Smooth muscle cell (in vitro differentiated cells): Measurements from ENCODE around the gene MEF2C. TPM values are rescaled to one million over a fixed set of nuclear protein-coding genes. Genes with fewer than 3 reads are reported as not detected.

Experiments used
- DNase-seq: peaks from one replicate; lab custom pipeline; 2025; ENCODE audit not compliant: unreplicated experiment; lab: John Stamatoyannopoulos, UW
- H2AFZ ChIP-seq: fragments of 200-600 bp; sonication (generic); 2 replicates; pipeline ENCODE4 v1.6.0; 2016; ENCODE audit warnings: antibody characterized with exemption, low read depth, mild to moderate bottlenecking
- H3F3A ChIP-seq: fragments of 200-600 bp; sonication (generic); 2 replicates; pipeline ENCODE4 v1.6.0; 2017; ENCODE audit warnings: antibody characterized with exemption, low read depth
- H3K27ac ChIP-seq: fragments of 200-600 bp; sonication (generic); 2 replicates; pipeline ENCODE4 v1.5.1; 2016; ENCODE audit warnings: low read depth, mild to moderate bottlenecking
- H3K27me3 ChIP-seq: fragments of 200-600 bp; sonication (generic); 2 replicates; pipeline ENCODE4 v1.6.1; 2016; ENCODE audit warnings: low read depth, mild to moderate bottlenecking
- H3K36me3 ChIP-seq: fragments of 200-600 bp; sonication (generic); 2 replicates; pipeline ENCODE4 v1.5.1; 2016; ENCODE audit warnings: low read depth
- H3K4me1 ChIP-seq: fragments of 200-600 bp; sonication (generic); 2 replicates; pipeline ENCODE4 v1.5.1; 2016; ENCODE audit warnings: low read depth
- H3K4me2 ChIP-seq: fragments of 200-600 bp; sonication (generic); 2 replicates; pipeline ENCODE4 v1.6.0; 2016; ENCODE audit warnings: mild to moderate bottlenecking
- H3K4me3 ChIP-seq: fragments of 200-600 bp; sonication (generic); 2 replicates; pipeline ENCODE4 v1.5.1; 2016; ENCODE audit warnings: mild to moderate bottlenecking
- H3K79me2 ChIP-seq: fragments of 200-600 bp; sonication (generic); 2 replicates; pipeline ENCODE4 v1.6.0; 2016; ENCODE audit warnings: low read depth, mild to moderate bottlenecking
- H3K9ac ChIP-seq: fragments of 200-600 bp; sonication (generic); 2 replicates; pipeline ENCODE4 v1.6.0; 2016; ENCODE audit warnings: low read depth
- H3K9me3 ChIP-seq: fragments of 200-600 bp; sonication (generic); replicated peaks from 2 replicates; pipeline ENCODE4 v1.5.1; 2016; ENCODE audit warnings: low read depth
- H4K20me1 ChIP-seq: fragments of 200-600 bp; sonication (generic); 2 replicates; pipeline ENCODE4 v1.6.0; 2016; ENCODE audit warnings: low read depth
- CTCF ChIP-seq: fragments of 200-600 bp; sonication (generic); IDR thresholded peaks from 2 replicates; pipeline ENCODE4 v1.5.1; 2017; ENCODE audit warnings: borderline replicate concordance, mild to moderate bottlenecking, antibody characterized with exemption; ENCODE audit not compliant: insufficient read depth, poor library complexity, severe bottlenecking
- WGBS: methylation state at CpG from one replicate; pipeline ENCODE4 v1.1.7; 2016; ENCODE audit warnings: low lambda C conversion rate; 5-methylcytosine and 5-hydroxymethylcytosine counted together
- polyA plus RNA-seq: library from polyadenylated mRNA; unstranded; fragments of >200 nt; fragmentation: Nextera tagmentation; extraction: Ambion mirVana; gene quantifications from 2 replicates; pipeline ENCODE4 v1.2.1, GENCODE V29; 2016
- total RNA-seq: library from RNA; depleted of rRNA; stranded (reverse); fragments of >200 nt; gene quantifications from 2 replicates; pipeline ENCODE4 v1.2.3, GENCODE V29; 2014

MEF2C gene
- total and polyA plus RNA-seq, 2 experiments from 2014 or later = 11.4 to 14.0 TPM

DNA sequence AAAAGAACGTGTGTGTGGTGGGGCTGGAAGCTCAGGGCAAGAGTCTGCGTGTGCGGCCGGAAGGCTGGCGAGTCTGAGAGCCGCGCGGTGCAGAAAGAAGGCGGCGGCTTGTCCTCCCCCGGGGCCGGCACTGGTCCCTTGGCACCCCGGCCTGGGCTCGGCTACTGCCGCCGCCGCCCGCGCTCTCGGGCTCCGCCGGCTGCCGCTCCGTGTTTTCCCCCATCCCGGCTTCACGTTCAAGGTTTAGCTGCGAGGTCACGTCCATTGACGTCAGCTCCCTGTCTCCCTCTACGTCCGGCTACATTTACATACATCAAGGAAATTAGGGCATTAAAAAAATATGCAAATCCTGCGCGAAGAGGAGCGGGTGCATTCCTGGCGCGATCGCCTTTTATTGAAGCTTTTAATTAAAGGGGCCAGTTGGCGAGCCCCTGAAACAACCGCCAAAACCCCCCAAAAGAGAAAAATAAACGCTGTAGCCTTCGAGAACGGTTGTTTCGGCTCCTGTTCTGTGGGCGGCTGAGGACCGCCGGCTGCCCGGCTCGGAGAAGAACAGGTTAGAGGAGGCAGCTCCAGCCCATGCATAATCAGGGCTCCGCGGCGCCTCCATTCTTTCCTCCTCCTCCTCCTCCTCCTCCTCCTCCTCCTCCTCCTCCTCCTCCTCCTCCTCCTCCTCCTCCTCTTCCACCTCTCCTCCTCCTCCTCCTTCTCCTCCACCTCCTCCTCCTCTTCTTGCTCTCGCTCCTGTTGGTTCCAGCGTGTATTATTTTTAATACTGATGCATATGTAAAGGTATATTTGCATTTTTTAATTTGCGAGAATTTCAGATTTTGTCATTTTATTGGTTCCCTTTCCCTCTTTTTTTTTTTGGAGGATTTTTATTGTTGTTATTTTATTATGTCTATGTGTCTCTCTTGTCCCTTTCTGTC lies 207.0 kb downstream of the MEF2C start:
- Histone ChIP-seq H3K4me1 (peaks cover 11% of the 10 kb centered on the region), H3K4me3 (peak overlapping the region; percentile 58), H3K79me2 (no peaks in the 10 kb centered on the region), H3K36me3 (no peaks in the 10 kb centered on the region), H3K27ac (no peak overlapping the region), H2AFZ (peak overlapping the region; percentile 91), H3K9me3 (no peaks in the 10 kb centered on the region), H3K4me2 (peak overlapping the region; percentile 97), H3K9ac (no peak overlapping the region), H3F3A (peaks cover 4% of the 10 kb centered on the region), H4K20me1 (no peaks in the 10 kb centered on the region), H3K27me3 (peaks cover 100% of the 10 kb centered on the region)
- no peak for TF ChIP-seq CTCF
- 1% methylated on average over 50 of the region's 54 CpGs for WGBS
- DNase-seq = no peak

- WGBS = 5% methylated on average over 19 of the region's 19 CpGs
- Histone ChIP-seq H3K27me3 (peaks cover 100% of the 10 kb centered on the region), H3F3A (peaks cover 4% of the 10 kb centered on the region), H2AFZ (peak overlapping the region; percentile 91), H3K36me3 (no peaks in the 10 kb centered on the region), H3K9me3 (no peaks in the 10 kb centered on the region), H3K4me3 (peak overlapping the region; percentile 58), H3K4me1 (peaks cover 11% of the 10 kb centered on the region), H3K79me2 (no peaks in the 10 kb centered on the region), H3K9ac (no peak overlapping the region), H3K4me2 (peak overlapping the region; percentile 97), H3K27ac (no peak overlapping the region), H4K20me1 (no peaks in the 10 kb centered on the region)
- DNase-seq = no peak
- no peak for TF ChIP-seq CTCF
Measured at GRCh38 chr5:88675168-88675707, 207.7 kb downstream of the MEF2C start.

GRCh38 chr5:88674356-88675167 lies 208.4 kb downstream of the MEF2C start:
- WGBS = 2% methylated on average over 38 of the region's 78 CpGs
- H2AFZ ChIP-seq = peak overlapping the region; percentile 75
- peak overlapping the region; percentile 97 for H3K4me2 ChIP-seq
- H3K9me3 ChIP-seq = no peaks in the 10 kb centered on the region
- DNase-seq = no peak
- H3K27ac ChIP-seq = no peak overlapping the region
- peak overlapping the region; percentile 58 for H3K4me3 ChIP-seq
- peaks cover 8% of the 10 kb centered on the region for H3K4me1 ChIP-seq
- no peaks in the 10 kb centered on the region for H3K79me2 ChIP-seq
- peaks cover 100% of the 10 kb centered on the region for H3K27me3 ChIP-seq
- peaks cover 4% of the 10 kb centered on the region for H3F3A ChIP-seq
- no peaks in the 10 kb centered on the region for H3K36me3 ChIP-seq
- H3K9ac ChIP-seq = no peak overlapping the region
- no peak for TF ChIP-seq CTCF
- H4K20me1 ChIP-seq = no peaks in the 10 kb centered on the region
